ENCODE data around the gene MYO18B. TPM values are rescaled to one million over a fixed set of nuclear protein-coding genes. Genes with fewer than 3 reads are reported as not detected.

MYO18B gene
- total and polyA plus RNA-seq, 2 of the 4 experiments (the other 2 are of a cell fraction), result under 0.01 TPM; not detected in 1

GRCh38 chr22:25972397-25972796, 230.4 kb downstream of the MYO18B start:
- Histone ChIP-seq H4K8ac (ENCODE audit: low read depth in 2 of 2, low read length in 2 of 2) (no peak overlapping the region), H4K20me1 (ENCODE audit: insufficient read depth, low read length) (no peaks in the 10 kb centered on the region), H3K14ac (replicated peaks; ENCODE audit: low read depth, low read length) (no peak overlapping the region), H3K4me2 (ENCODE audit: low read depth, low read length) (no peak overlapping the region), H2AK5ac (ENCODE audit: low read depth, low read length) (no peak overlapping the region), H3K9me1 (ENCODE audit: insufficient read depth, low read length) (no peaks in the 10 kb centered on the region), H2BK5ac (ENCODE audit: low read depth, low read length, poor library complexity, severe bottlenecking) (no peak overlapping the region), H3K56ac (ENCODE audit: extremely low read depth, insufficient read depth, low read length) (no peak overlapping the region), H3K27me3 (ENCODE audit: control insufficient read depth, insufficient read depth, low read length) (no peaks in the 10 kb centered on the region), H3K79me1 (ENCODE audit: low read depth in 1 of 2, low read length in 2 of 2) (no peaks in the 10 kb centered on the region), H4K5ac (ENCODE audit: low read depth, low read length) (no peak overlapping the region), H2BK20ac (ENCODE audit: low read depth, low read length) (no peak overlapping the region), H3K27ac (ENCODE audit: insufficient read depth, low read length) (no peak overlapping the region), H3K9ac (ENCODE audit: low read depth, low read length) (no peak overlapping the region), H4K91ac (ENCODE audit: insufficient read depth, low read depth, low read length) (no peak overlapping the region), H3K9me3 (ENCODE audit: control insufficient read depth, insufficient read depth, low read length) (peaks cover 13% of the 10 kb centered on the region), H2BK15ac (ENCODE audit: low read depth, low read length) (no peak overlapping the region), H3K4me3 (ENCODE audit: insufficient read depth, low read depth, low read length) (no peak overlapping the region), H3K18ac (ENCODE audit: low read depth, low read length) (no peak overlapping the region), H3K23ac (ENCODE audit: low read depth, low read length) (no peak overlapping the region), H3K4me1 (ENCODE audit: control insufficient read depth, insufficient read depth, low read length) (no peaks in the 10 kb centered on the region), H2AK9ac (replicated peaks; ENCODE audit: low read depth, low read length, poor library complexity) (no peak overlapping the region), H2AFZ (replicated peaks; ENCODE audit: low read length, poor library complexity) (no peak overlapping the region), H3K4ac (ENCODE audit: low read depth, low read length) (no peak overlapping the region), H3K36me3 (ENCODE audit: control insufficient read depth, insufficient read depth, low read length) (no peaks in the 10 kb centered on the region), H2BK120ac (ENCODE audit: low read depth, low read length) (no peak overlapping the region)
- POLR2A ChIA-PET (ENCODE audit: unreplicated experiment), result no interaction called here
- in situ Hi-C loops (cut with MboI; ENCODE audit: low sequenced_read_pairs), result no loop called here
- ATAC-seq (ENCODE audit: low read depth) (no peak), DNase-seq (no peak)
- TF ChIP-seq FOS (IDR thresholded peaks at IDR 0.05; ENCODE audit: low read depth, low read length), result no peak
- intact Hi-C loops (cut with micrococcal nuclease), result no loop called here
- CTCF ChIA-PET, result no interaction called here
- WGBS, 2 experiments (ENCODE audit: extremely low coverage in 2 of 2, insufficient read length in 1 of 2), result no CpG with 5 or more reads among the region's 9 CpGs
- no TSS peak for BruUV-seq (replicated peaks)
- dilution Hi-C loops (cut with HindIII; ENCODE audit: low sequenced_read_pairs, unreplicated experiment), result no loop called here
